ENCODE measurements around the gene PADI1. TPM values are rescaled to one million over a fixed set of nuclear protein-coding genes. Genes with fewer than 3 reads are reported as not detected.
A peak's percentile ranks its signal among the peaks of the same experiment; 100 is the strongest.

Gene PADI1
- total RNA-seq, 1 experiment from 2014 or later: 0.24 TPM

- Histone ChIP-seq H3K9ac (ENCODE audit: extremely low read depth, insufficient read length, low read length) (no peak overlapping the region), H3K4me2 (ENCODE audit: insufficient read depth, insufficient read length, low read length) (no peak overlapping the region), H2BK20ac (ENCODE audit: low read depth, low read length, poor library complexity, severe bottlenecking) (no peak overlapping the region), H3K9me3 (ENCODE audit: control insufficient read depth, low read depth, low read length) (no peaks in the 10 kb centered on the region), H3K14ac (ENCODE audit: insufficient read depth, low read length) (no peak overlapping the region; the same call in 1 of the 2 replicates), H4K20me1 (ENCODE audit: control insufficient read depth, insufficient read depth, insufficient read length) (no peaks in the 10 kb centered on the region), H3K27me3 (ENCODE audit: insufficient read depth, low read length) (no peaks in the 10 kb centered on the region), H3K79me1 (ENCODE audit: insufficient read depth, low read depth, low read length, poor library complexity, severe bottlenecking) (no peaks in the 10 kb centered on the region), H2BK12ac (ENCODE audit: insufficient read length, low read depth, low read length) (no peak overlapping the region), H2BK5ac (ENCODE audit: insufficient read length, low read length) (no peak overlapping the region), H3K4ac (ENCODE audit: low read depth, low read length) (no peak overlapping the region), H2AK5ac (ENCODE audit: insufficient read length, low read length) (no peak overlapping the region), H2BK120ac (ENCODE audit: low read depth, low read length, poor library complexity, severe bottlenecking) (no peak overlapping the region), H3K23me2 (ENCODE audit: insufficient read length, low read depth, low read length, poor library complexity, severe bottlenecking) (no peaks in the 10 kb centered on the region), H3K79me2 (ENCODE audit: insufficient read depth, low read length) (no peaks in the 10 kb centered on the region), H3K23ac (ENCODE audit: insufficient read length, low read depth, low read length) (no peak overlapping the region), H4K8ac (replicated peaks; ENCODE audit: insufficient read length, low read depth, low read length) (no peak overlapping the region), H3K27ac (ENCODE audit: insufficient read length, low read depth, low read length) (no peak overlapping the region), H3T11ph (ENCODE audit: low read length) (no peak overlapping the region), H3K56ac (ENCODE audit: insufficient read length, low read depth, low read length) (no peak overlapping the region), H4K5ac (ENCODE audit: insufficient read length, low read depth, low read length) (no peak overlapping the region), H4K91ac (ENCODE audit: insufficient read length, low read depth, low read length) (no peak overlapping the region), H3K18ac (ENCODE audit: insufficient read length, low read depth, low read length) (no peak overlapping the region), H2BK15ac (ENCODE audit: low read depth, low read length) (no peak overlapping the region), H2AFZ (ENCODE audit: low read length) (no peak overlapping the region), H3K4me1 (ENCODE audit: insufficient read depth, low read length) (no peaks in the 10 kb centered on the region)
- Mint-ChIP-seq H3K27ac (peak overlapping the region in 1 of 3 experiments; percentile 65; a peak in 1 of 7 replicates), H3K27me3 (ENCODE audit: low read depth) (peaks cover 4% of the 10 kb centered on the region; the same call in 1 of the 2 replicates), H3K36me3 (ENCODE audit: insufficient read depth in 1 of 3, low read depth in 3 of 3) (peaks cover 0 to 7% (median 0%) of the 10 kb centered on the region in 3 experiments; a peak in 4 of 7 replicates), H3K4me3 (no peak overlapping the region), H3K9me3 (peaks cover under 1 to 7% of the 10 kb centered on the region in 2 experiments; a peak in 3 of 5 replicates), H3K4me1 (peaks cover 8 to 13% of the 10 kb centered on the region in 2 experiments; a peak in 3 of 4 replicates)
- no CpG with 5 or more reads among the region's 17 CpGs for WGBS (ENCODE audit: extremely low coverage, insufficient read length, low lambda C conversion rate)
- no peak for TF ChIP-seq CTCF (conservative IDR thresholded peaks at IDR 0.05)
- no peak for DNase-seq
Observed at GRCh38 chr1:17193222-17194132, 11.5 kb upstream of the PADI1 start.

Data from H9 (cell line).